Measurements from ENCODE around the gene FOXJ1. TPM values are rescaled to one million over a fixed set of nuclear protein-coding genes. Genes with fewer than 3 reads are reported as not detected.

FOXJ1 gene
- total and polyA plus RNA-seq, 2 of the 13 experiments (the other 11 are each of a cell fraction or from before 2014, with no cell fraction given), result 0.98 to 1.6 TPM

- TF ChIP-seq ZNF280D (CRISPR knock-in tag; IDR thresholded peaks at IDR 0.05) (peak; percentile 77; the same call in 1 of the 2 replicates), HMGA1 (CRISPR knock-in tag; conservative IDR thresholded peaks at IDR 0.05) (no peak)
These were observed 2.7 kb downstream of the FOXJ1 start (continued) for GRCh38 chr17:76138234-76138895.

- Histone ChIP-seq H3K79me2 (ENCODE audit: insufficient read depth, low read length) (no peaks in the 10 kb centered on the region), H3K9ac (ENCODE audit: insufficient read depth, low read depth, low read length) (peak overlapping the region; percentile 54), H3K36me3 (replicated peaks in 1 of 2; ENCODE audit: control insufficient read depth in 1 of 2, insufficient read depth in 2 of 2, low read length in 2 of 2) (no peaks in the 10 kb centered on the region), H3K4me2 (ENCODE audit: low read depth, low read length) (peak overlapping the region; percentile 92), H3K27ac (ENCODE audit: extremely low read length, insufficient read depth, low read length) (peak overlapping the region; percentile 70), H3K4me1 (ENCODE audit: insufficient read depth, low read length) (peaks cover 91% of the 10 kb centered on the region), H3K27me3 (ENCODE audit: control insufficient read depth in 1 of 2, insufficient read depth in 2 of 2, low read length in 2 of 2) (peaks cover 3 to 14% of the 10 kb centered on the region in 2 experiments), H2AFZ (ENCODE audit: low read length) (no peak overlapping the region), H3K4me3 (replicated peaks in 1 of 3; ENCODE audit: insufficient read depth in 1 of 3, low read depth in 2 of 3, low read length in 3 of 3) (peak overlapping the region; percentile 27 to 71 (median 52); a peak in 5 of 6 replicates), H3K9me3 (ENCODE audit: low read length) (no peaks in the 10 kb centered on the region), H4K20me1 (ENCODE audit: insufficient read depth, low read length) (no peaks in the 10 kb centered on the region)
- ATAC-seq (no peak), FAIRE-seq (peak; percentile 23), DNase-seq (ENCODE audit: low spot score) (no peak)
- BruUV-seq (replicated peaks), result TSS peak; percentile 65
- ChIA-PET POLR2A (interaction anchor here (1.0 to 1.8 kb wide), 10 partner anchors 9 to 261 kb away, joined by 3 to 14 read pairs (median 5); no protein-coding TSS in a partner anchor), CTCF (ENCODE audit: low intra/inter-chr PET ratio, low total read pairs) (interaction anchor here (1.2 kb wide), 1 partner anchor 17 kb away, joined by 3 read pairs; no protein-coding TSS in a partner anchor)
- 88% methylated on average over 37 of the region's 54 CpGs for WGBS (ENCODE audit: low lambda C conversion rate)
- intact Hi-C loops (cut with micrococcal nuclease; ENCODE audit: unreplicated experiment) (no loop called here), in situ Hi-C loops (cut with HindIII; ENCODE audit: extremely low pct_ligation_motif_present, low pct_unique_long_range_greater_than_20kb) (no loop called here)
- 0 out of 2 replicates have a peak, but pooled peaks have one; percentile 15 for TF ChIP-seq ZNF451 (CRISPR knock-in tag; IDR thresholded peaks at IDR 0.05)
- 0 out of 2 replicates have a peak, but pooled peaks have one; percentile 44 for TF ChIP-seq ZBTB46 (CRISPR knock-in tag; IDR thresholded peaks at IDR 0.05; ENCODE audit: borderline replicate concordance)
- 0 out of 2 replicates have a peak, but pooled peaks have one; percentile 26 for TF ChIP-seq PAX8 (CRISPR knock-in tag; IDR thresholded peaks at IDR 0.05; ENCODE audit: borderline replicate concordance)
- peak; percentile 26; the same call in 1 of the 2 replicates for TF ChIP-seq DR1 (CRISPR knock-in tag; IDR thresholded peaks at IDR 0.05)
- TF ChIP-seq HES4 (CRISPR knock-in tag; IDR thresholded peaks at IDR 0.05; ENCODE audit: borderline replicate concordance), result 0 out of 2 replicates have a peak, but pooled peaks have one; percentile 2
- TF ChIP-seq ZHX1 (CRISPR knock-in tag; IDR thresholded peaks at IDR 0.05; ENCODE audit: low read depth), result 0 out of 2 replicates have a peak, but pooled peaks have one; percentile 47
These were observed 3.5 kb downstream of the FOXJ1 start for GRCh38 chr17:76137351-76138233.
